Pulmonary artery endothelial cell (primary cell): ENCODE measurements around the gene GINS3. TPM values are rescaled to one million over a fixed set of nuclear protein-coding genes. Genes with fewer than 3 reads are reported as not detected.

ENCODE experiments used
- DNase-seq: peaks from one replicate; pipeline ENCODE4 v3.0.0-alpha.2; 2011; ENCODE audit warnings: low read depth, low spot score
- total RNA-seq: library from RNA; depleted of rRNA; stranded (reverse); fragments of >200 nt; gene quantifications from 2 replicates; pipeline ENCODE4 v1.2.3, GENCODE V29; 2014

The GINS3 gene
- total RNA-seq, 1 donor from 2014 or later = 13.9 TPM

DNA sequence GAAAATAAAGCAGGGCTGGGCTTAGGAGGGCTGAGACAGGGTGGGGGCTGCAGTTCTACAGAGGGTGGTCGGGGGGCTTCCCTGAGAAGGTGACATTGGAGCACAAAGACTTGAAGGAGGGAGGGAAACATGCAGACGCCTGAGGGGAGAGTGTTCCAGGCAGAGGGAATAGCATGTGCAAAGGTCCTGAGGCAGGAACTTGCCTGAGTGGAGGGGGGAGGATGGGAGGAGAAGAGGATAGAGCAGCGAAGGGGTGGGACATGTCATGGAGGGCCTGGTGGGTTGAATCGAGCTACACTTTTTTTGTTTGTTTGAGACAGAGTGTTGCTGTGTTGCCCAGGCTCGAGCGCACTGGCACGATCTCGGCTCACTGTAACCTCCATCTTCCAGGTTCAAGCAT is 33.0 kb downstream of the GINS3 start:
- no peak for DNase-seq

DNA sequence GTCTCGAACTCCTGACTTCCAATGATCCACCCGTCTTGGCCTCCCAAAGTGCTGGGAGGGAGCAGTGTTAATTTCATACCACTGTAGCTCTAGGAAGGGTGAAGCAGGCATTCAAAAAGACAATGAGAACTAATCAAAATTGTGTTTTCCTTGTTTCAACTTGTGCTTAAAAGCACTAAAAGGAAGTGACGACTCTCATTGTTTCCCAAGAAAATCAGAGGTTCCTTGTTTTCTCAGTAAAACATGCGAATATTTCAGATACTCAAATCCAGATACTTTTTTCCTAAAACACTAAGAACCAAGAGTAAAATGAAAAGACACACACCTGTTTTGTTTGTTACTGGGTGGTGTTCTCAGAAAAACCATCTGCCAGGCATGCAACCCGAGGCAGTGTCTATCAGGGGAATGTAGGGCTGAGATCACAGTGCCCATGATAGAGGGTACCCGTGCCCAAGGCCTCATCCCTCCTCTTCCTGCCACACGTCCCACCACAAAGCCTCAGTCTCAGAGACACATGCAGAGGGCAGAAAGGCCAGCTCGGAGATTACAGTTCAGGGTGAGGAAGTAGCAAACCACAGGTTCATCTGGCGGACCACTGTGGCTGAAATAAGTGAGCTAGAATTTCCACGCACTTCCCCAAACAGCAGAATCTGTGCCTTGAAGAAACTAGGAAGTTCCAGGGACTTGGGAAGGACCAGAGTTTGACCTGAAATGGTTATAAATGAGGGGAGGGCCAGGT is 33.7 kb downstream of the GINS3 start:
- no peak for DNase-seq

DNA sequence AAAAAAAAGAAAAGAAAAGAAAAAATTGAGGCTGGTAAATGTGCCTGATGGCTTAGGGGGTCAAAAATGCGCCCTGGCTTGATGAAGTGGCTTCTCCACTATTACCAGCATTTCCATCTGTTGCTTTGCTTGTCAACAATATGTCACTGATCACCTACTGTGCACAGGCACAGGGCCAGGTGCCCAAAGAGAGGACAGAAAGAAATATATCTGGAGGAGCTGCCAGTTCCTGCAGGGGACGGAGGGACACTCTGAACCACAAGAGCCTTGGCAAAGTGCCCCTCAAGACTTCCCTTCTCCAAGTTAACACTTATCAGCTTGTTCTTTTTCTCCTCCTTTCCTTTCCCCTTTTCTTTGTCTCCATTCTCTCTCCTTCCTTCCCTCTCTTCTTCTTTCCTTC is 34.7 kb downstream of the GINS3 start:
- DNase-seq = no peak

DNA sequence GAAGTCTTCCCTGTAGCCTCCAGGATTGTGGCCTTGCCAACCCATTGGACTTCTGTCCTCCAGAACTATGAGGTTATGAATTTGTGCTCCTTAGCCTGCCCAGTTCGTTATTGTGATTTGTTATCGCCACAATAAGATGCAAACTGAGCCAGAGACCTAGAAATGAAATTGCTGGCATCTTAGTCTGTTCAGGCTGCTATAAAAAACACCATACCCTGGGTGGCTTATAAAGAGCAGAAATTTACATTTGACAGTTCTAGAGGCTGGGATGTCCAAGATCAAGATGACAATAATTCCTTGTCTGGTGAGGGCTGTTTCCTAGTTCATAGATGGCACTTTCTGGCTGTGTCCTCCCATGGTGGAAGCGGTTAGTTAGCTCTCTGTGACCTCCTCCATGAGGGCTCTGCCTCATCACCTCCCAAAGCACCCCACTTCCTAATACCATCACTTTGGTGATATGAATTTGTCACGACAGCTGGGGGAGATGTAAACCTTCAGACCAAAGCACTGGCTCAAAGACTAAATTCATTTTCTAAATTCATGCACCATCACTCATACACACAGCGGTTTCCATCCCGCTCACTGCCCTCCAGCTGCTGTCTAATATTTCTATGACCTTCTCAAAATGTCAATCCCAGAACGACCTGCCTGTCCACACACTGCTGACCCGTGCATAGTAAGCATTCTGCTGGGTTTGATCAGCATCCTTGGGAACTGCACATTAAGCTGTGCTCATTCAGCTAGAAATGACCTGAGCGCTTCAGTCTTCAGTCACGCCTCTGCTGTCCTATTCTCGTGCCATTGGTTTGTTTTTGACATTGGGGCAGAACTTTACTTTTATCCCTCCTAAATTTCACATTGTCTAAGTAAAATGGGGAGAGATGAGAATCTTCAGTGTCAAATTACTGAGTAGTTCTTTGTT is 36.6 kb downstream of the GINS3 start:
- DNase-seq = no peak

DNA sequence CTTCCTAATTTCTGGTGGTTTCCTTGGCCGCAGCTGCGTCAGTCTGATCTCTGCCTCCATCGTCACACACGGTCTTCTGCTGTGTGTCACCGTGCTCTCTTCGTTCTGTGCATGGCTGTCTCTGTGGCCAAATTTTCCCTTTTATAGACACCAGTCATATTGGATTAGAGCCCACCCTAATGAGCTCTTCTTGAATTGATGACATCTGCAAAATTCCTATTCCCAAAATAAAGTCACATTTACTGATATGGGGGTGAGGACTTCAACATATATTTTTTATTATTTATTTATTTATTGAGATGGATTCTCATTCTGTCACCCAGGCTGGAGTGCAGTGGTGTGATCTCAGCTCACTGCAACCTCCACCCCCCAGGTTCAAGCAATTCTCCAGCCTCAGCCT is 38.4 kb downstream of the GINS3 start:
- DNase-seq = no peak

DNA sequence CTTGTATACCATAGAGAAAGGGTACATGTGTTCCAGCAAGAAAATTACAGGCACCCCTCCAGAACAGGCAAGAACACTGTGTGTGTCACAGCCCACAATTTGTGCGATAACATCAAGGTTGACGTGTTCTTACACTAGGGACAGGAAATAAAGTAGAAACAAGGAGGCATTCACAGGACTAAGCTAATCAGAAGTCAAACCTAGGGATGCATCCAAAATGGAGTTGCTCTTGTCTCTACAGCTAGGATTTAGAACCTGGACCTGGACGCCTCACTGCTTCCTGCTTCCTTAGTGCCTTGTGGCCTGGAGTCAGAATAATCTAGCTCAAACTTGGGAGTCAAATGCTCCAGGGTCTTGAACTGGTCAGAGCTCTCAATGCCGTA is 41.3 kb downstream of the GINS3 start:
- DNase-seq = no peak

DNA sequence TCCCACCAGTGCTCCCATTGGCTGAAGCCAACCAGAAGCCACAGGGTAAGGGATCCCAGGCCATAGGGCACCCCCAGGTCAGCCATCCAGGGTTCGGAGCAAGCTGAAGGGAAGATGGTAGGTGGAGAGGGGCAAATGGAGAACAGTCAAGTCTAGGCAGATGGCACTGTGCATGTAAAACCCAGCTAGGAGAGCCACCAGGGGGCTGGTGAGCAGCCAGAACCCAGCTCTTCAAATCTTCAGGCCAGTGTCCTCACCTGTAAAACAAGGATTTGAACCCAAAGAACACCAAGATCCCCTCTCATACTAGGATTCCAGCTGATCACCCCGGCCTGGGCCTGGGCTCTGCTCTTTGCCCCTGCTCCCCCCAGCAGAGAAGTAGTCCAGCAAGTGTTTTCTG is 43.5 kb downstream of the GINS3 start:
- DNase-seq = no peak

DNA sequence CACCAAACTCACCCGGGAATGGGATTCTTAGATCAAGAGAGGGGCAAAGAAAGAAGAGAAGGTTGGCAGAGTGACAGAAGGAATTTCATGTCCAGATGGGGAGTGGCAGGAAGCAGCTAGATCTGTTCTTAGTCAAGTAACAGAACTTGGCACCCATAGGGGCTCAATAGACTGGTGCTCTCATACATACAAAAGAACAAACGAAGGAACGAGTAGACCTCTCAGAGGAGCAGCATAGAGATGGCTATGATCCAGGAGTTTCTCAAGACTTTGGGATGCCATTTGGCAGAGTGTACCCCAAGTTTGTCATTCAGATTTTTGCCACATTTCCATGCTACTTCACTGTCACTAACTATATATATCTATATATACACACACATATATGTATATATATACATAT is 47.9 kb downstream of the GINS3 start:
- DNase-seq = no peak

DNA sequence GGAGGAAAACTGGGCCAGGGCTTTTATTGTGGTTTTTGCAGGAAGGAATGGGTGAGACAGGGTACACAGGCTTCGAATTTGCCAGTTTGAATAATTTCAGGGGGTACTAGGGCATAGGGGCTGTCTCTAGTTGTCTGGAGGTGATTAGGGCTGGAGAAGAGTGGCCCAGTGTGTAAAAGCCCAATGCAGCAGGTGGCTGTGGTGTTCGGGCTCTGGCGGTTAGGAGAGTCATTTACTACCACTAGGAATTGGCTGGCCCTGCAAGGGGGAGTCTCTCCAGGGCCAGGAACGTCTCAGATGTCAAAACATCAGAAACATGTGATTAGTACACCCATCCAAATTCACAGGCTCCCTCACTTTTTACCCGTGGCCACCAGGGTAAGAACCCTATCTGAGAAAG is 50.3 kb downstream of the GINS3 start:
- no peak for DNase-seq

DNA sequence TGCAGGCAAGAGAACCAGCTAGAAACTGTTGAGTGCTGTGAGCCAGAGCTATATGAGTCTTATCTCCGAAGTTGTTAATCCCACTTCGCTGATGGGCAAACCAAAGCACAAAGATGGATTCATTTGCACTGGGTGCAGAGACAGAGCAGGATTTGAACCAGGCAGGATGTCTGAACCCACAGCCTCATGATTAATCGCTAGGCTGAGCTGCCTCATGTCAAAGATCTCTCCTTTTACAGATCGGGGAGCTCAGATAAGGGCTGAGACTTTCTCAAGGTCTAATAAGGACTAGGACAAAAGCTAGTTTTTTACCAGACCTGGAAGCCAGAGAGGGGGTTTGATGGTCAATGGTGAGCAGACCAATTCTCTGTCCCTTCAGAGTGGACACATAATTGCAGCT is 51.5 kb downstream of the GINS3 start:
- DNase-seq = no peak

DNA sequence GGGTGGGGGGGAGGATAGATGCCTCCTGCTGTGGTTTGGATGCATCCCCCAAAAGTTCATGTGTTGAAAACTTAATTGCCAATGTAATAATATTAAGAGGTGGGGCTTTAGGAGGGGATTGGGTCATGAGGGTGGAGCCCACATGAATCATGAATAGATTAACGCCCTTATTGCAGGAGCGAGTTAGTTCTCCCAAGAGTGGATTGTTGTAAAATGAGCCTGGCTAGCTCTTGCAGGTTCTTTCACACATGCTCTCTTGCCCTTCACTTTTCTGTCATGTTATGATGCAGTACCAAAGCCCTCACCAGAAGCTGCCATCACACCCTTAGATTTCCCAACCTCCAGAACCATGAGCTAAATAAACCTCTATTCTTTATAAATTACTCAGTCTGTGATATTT is 52.0 kb downstream of the GINS3 start:
- DNase-seq = no peak

DNA sequence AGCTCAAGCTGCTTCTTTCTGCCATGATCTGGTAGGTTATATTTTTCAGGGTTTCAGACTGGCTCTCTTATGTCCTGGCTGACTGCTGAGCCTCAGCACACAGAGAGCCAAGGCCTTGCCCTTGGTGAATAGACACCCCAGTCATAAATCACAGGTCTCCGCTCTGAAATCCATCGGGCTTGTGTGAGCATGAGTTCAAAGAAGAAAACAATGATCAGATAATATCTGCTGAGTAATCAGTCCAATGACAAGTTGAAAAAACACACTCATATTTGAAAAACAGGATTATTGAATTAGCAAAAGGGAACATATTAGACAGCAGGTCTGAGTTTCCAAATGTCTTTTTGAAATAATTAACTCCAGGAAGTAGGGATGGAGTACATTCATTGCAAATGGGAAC is 56.6 kb downstream of the GINS3 start:
- DNase-seq = no peak

DNA sequence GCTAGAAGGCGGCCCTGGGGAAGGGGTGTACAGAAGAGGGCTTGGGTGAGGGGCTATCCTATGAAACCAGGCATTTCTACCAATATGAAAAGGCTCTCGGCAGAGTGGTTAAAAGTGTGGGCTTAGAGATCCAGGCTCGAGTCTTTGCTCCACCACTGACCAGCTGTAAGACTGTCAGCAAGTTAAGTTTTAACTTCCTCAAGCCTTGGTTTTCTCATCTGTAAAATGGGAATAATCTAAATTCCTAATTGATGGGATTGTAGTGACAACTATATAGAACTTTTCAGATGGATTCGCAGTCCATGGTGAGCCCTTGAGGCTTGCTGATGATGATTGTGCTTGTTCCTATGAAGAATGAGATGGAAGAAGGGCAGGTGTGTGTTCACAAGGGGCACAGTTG is 57.0 kb downstream of the GINS3 start:
- no peak for DNase-seq

DNA sequence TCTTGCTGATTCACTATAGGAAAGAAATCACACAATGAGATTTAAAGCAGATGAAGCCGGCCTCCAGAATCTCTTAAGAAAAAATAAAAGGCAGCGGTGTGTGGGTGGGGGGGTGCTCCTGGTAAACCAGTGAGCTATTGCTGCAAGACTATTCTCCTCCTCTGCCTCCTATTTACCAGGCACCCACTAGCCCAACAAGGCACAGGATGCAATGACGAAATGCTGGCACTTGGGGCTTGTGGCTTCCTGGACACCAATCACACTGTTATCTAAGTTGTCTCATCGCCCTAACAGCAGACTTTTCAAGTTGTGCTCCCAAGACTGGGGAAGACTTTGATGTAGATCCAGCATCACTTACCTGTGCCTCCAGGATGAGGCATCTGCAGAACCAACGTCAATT is 57.5 kb downstream of the GINS3 start:
- no peak for DNase-seq

DNA sequence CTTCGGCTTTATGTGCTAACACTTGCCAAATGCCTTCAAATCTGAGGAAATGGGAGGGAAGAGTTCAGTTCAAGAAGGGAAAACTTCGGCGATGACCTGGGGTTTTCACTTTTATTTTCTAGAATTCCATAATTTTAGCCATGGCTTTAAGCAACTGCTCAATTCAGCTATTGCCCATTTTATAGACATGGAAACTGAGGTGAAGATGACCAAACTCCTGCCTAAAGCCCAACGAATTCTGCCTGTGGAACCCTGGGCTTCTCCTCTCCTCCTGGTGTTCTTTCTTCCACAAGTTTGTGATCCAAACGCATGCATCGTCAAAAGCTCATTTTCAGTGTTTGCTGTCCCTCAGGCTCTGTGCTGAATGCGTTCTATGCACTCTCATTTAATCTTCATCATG is 58.3 kb downstream of the GINS3 start:
- no peak for DNase-seq

DNA sequence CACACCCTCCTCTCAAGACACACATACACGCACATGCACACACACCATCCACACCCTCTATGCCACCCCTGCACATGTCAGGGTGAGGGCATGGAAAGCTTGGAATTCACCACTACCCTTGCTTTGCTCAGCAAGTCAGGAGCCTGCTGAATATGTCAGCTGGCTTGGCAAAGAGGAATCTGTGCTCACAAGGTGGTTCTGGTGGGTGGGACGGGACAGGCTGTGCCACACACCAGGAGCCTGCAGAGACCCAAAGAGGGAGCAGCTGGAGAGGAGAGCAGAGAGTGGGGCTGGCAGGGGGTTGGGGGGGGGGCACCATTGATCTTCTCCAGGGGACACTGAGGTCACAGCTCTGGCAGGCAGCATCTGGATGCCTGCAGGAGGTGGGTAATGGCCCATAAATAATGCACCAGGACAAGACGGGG is 59.0 kb downstream of the GINS3 start:
- no peak for DNase-seq

DNA sequence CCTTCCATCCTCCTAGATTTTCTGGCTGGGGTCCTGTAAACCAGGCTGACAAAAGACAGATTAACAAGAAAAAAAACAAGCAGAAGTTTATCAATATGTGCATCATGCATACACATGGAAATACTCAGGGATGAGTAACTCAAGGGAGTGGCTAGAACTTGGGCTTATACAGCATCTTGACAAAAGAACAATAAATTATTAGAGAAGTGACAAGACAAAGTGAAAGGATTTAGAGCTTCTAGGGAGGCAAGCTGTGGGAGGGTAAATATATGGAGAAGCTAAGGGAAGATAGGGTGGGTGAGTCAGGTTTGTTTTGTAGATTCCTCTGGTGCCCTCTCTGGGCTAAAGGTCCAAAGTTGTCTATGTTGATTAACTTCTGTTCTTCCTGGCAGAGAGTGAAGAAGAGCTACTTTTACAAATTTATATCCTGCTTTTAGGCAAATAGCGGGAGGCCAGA is 59.7 kb downstream of the GINS3 start:
- peak; percentile 46 for DNase-seq

DNA sequence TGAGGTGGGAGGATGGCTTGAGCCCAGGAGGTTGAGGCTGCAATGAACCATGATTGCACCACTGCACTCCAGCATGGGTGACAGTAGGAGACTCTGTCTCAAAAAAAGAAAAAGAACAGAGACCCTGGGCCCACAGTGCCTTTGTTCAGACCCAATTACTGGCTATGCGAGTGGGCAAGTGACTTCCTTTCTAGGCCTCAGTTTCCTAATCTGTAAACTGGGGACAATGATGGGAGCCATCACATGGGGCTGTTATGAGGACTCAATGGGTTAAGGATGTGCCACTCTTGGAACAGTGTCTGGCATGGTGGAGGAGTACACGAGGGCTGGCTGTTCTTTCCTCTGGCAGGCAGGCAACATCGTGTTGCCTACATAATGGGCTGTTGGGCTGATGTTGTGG is 60.4 kb downstream of the GINS3 start:
- no peak for DNase-seq

DNA sequence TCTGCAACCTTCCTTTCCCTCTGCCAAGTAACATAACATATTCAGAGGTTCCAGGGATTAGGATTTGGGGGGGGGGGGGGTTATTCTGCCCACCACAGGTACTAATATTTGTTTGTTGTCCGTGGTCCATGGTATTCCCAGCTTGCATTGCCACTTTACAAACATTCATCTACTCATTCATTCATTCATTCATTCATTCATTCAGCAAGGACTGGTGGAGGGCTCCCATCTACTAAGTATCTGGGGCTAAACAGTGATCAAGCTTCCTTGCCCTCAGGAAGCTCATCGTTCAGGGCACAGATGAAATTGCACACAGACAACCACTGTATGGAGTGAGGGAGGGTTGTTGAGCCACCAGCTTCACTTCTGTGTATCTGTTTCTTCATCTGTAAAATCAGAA is 61.9 kb downstream of the GINS3 start:
- DNase-seq = no peak

DNA sequence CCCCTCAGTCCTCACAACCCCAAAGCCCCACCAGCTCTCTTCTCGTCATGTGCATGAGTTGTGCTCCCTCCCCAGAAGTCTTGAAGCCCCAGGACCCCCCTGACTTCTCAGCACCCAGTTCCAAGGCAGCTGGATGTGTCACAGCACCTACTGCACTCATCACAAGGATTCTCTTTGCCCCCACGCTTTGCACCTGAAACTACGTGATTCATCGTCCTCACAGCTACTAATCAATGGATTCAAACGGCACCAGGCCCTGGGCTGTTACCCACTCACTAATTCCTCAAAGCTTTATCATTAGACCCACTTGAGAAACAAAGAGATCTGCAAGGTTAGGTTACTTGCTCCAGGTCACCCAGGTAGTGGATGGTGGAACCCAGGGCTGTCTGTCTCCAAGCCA is 62.6 kb downstream of the GINS3 start:
- DNase-seq = no peak
